Endothelial cell of umbilical vein (primary cell): ENCODE results near the gene APOBEC3F. TPM values are rescaled to one million over a fixed set of nuclear protein-coding genes. Genes with fewer than 3 reads are reported as not detected.

Source experiments
- BruUV-seq: library from RNA; stranded (reverse); fragments of 400-500 nt; replicated peaks from 2 replicates; lab custom pipeline; 2021; lab: Mats Ljungman, UMichigan
- CTCF ChIA-PET: fragments of 300-600, 350-600 bp; sonication (Branson Sonifier 250); formaldehyde crosslinking; loops from one replicate; lab custom pipeline; 2021; ENCODE audit warnings: antibody characterized with exemption, inconsistent platforms; lab: Charles Lee
- POLR2A ChIA-PET: fragments of 300-600, 350-600 bp; sonication (Branson Sonifier 250); formaldehyde crosslinking; loops from one replicate; lab custom pipeline; 2021; ENCODE audit warnings: antibody characterized with exemption, inconsistent platforms; lab: Charles Lee
- DNase-seq: peaks from one replicate; pipeline ENCODE4 v3.0.0-alpha.2; 2011; ENCODE audit warnings: low read depth, low spot score
- FAIRE-seq: peaks from 2 replicates; lab custom pipeline; 2011; peaks lifted over from hg19 to GRCh38; lab: Jason Lieb, UNC
- H2AFZ ChIP-seq: 2 replicates; pipeline ENCODE4 v1.6.0; 2012; ENCODE audit warnings: low read depth, low read length, control low read depth, inconsistent platforms
- H3K27ac ChIP-seq: 2 replicates; pipeline ENCODE4 v1.5.1; 2011; ENCODE audit warnings: low read depth, mild to moderate bottlenecking, control low read depth, low read length, moderate library complexity; ENCODE audit not compliant: insufficient read depth
- H3K27me3 ChIP-seq, 2 experiments: 2 replicates each; pipeline versions ENCODE4 v1.6.0 to v1.6.1; 2011; ENCODE audit warnings: low read length in 2 of 2, mixed read lengths in 1 of 2; ENCODE audit not compliant: control insufficient read depth in 2 of 2, insufficient read depth in 2 of 2
- H3K36me3 ChIP-seq, 2 experiments: 2 replicates in 1 of 2; 3 replicates in 1 of 2; pipeline ENCODE4 v1.5.1; 2011; ENCODE audit warnings: low read length in 2 of 2, mild to moderate bottlenecking in 1 of 2, moderate library complexity in 1 of 2; ENCODE audit not compliant: control insufficient read depth in 2 of 2, insufficient read depth in 2 of 2; ENCODE audit errors: extremely low read depth in 1 of 2
- H3K4me1 ChIP-seq: 3 replicates; pipeline ENCODE4 v1.5.1; 2011; ENCODE audit warnings: mild to moderate bottlenecking, low read length; ENCODE audit not compliant: control insufficient read depth, insufficient read depth; ENCODE audit errors: extremely low read depth
- H3K4me2 ChIP-seq: 2 replicates; pipeline ENCODE4 v1.6.1; 2011; ENCODE audit warnings: low read length, control low read depth, mixed read lengths; ENCODE audit not compliant: insufficient read depth
- H3K4me3 ChIP-seq, 3 experiments: fragments of 200-600 bp in 1 of 3; sonication (generic), shearing (Covaris generic) in 1 of 3; replicated peaks in 1 of 3; 2 replicates each; pipeline ENCODE4 v1.5.1; 2011 to 2016; ENCODE audit warnings: control low read depth in 3 of 3, low read length in 3 of 3, mild to moderate bottlenecking in 2 of 3, inconsistent platforms in 1 of 3, low read depth in 1 of 3, moderate library complexity in 1 of 3; ENCODE audit not compliant: insufficient read depth in 1 of 3
- H3K79me2 ChIP-seq: 2 replicates; pipeline ENCODE4 v1.6.0; 2012; ENCODE audit warnings: low read length, inconsistent platforms; ENCODE audit not compliant: control insufficient read depth, insufficient read depth
- H3K9ac ChIP-seq: replicated peaks from 2 replicates; pipeline ENCODE3; 2011; ENCODE audit warnings: low read length, control low read depth; ENCODE audit not compliant: insufficient read depth; ENCODE audit errors: extremely low read depth
- H3K9me1 ChIP-seq: replicated peaks from 3 replicates; pipeline ENCODE4 v1.6.0; 2011; ENCODE audit warnings: mild to moderate bottlenecking, low read length; ENCODE audit not compliant: control insufficient read depth, insufficient read depth; ENCODE audit errors: extremely low read depth
- H3K9me3 ChIP-seq: replicated peaks from 2 replicates; pipeline ENCODE4 v1.5.1; 2012; ENCODE audit warnings: low read length, inconsistent platforms; ENCODE audit not compliant: control insufficient read depth, insufficient read depth
- H4K20me1 ChIP-seq: replicated peaks from 2 replicates; pipeline ENCODE3; 2011; ENCODE audit warnings: mild to moderate bottlenecking, low read length; ENCODE audit not compliant: control insufficient read depth, insufficient read depth; ENCODE audit errors: extremely low read depth
- CTCF ChIP-seq, 2 donors: IDR thresholded peaks; 1 replicate in 1 of 2; 2 replicates in 1 of 2; pipeline ENCODE4 v1.5.1; 2011; ENCODE audit warnings: low read length in 2 of 2, mild to moderate bottlenecking in 2 of 2, moderate library complexity in 2 of 2, control low read depth in 1 of 2, inconsistent platforms in 1 of 2, low read depth in 1 of 2; ENCODE audit not compliant: insufficient read depth in 1 of 2; ENCODE audit errors: extremely low read depth in 1 of 2
- EZH2 ChIP-seq: IDR thresholded peaks from 2 replicates; pipeline ENCODE4 v1.6.1; 2012; ENCODE audit warnings: borderline replicate concordance, low read depth, mild to moderate bottlenecking, moderate library complexity, low read length, inconsistent platforms; ENCODE audit not compliant: severe bottlenecking
- FOS ChIP-seq: IDR thresholded peaks from 2 replicates; pipeline ENCODE4 v1.6.1; 2011; ENCODE audit warnings: mild to moderate bottlenecking, low read length, moderate library complexity, borderline replicate concordance; ENCODE audit not compliant: insufficient read depth
- GATA2 ChIP-seq: IDR thresholded peaks from 2 replicates; pipeline ENCODE4 v1.7.0; 2011; ENCODE audit warnings: low read depth, mild to moderate bottlenecking, moderate library complexity, mixed read lengths, low read length; ENCODE audit not compliant: insufficient read length, insufficient read depth
- JUN ChIP-seq: IDR thresholded peaks from 2 replicates; pipeline ENCODE4 v1.6.1; 2011; ENCODE audit warnings: borderline replicate concordance, low read depth; ENCODE audit not compliant: insufficient read length, insufficient read depth
- MAX ChIP-seq: IDR thresholded peaks from 2 replicates; pipeline ENCODE4 v1.6.1; 2011; ENCODE audit not compliant: insufficient read depth, insufficient read length
- MYC ChIP-seq: IDR thresholded peaks from one replicate; pipeline ENCODE4 v1.6.1; 2011; ENCODE audit warnings: mild to moderate bottlenecking, low read depth, low read length
- POLR2A ChIP-seq: IDR thresholded peaks from 2 replicates; pipeline ENCODE4 v1.6.1; 2012; ENCODE audit warnings: low read depth, mild to moderate bottlenecking, control low read depth, low read length
- POLR2AphosphoS5 ChIP-seq: IDR thresholded peaks from 2 replicates; pipeline ENCODE4 v1.6.1; 2012; ENCODE audit warnings: low read depth, mild to moderate bottlenecking, control low read depth, low read length, moderate library complexity; ENCODE audit not compliant: insufficient read depth
- dilution Hi-C: fragments of 300-500 bp; cut with MboI; formaldehyde crosslinking; loops from one replicate; pipeline ENCODE4 v1.15.0; 2019; ENCODE audit warnings: low sequenced_read_pairs; ENCODE audit not compliant: extremely low pct_ligation_motif_present
- intact Hi-C: fragments of 100-400 bp; cut with micrococcal nuclease; formaldehyde crosslinking; loops from one replicate; pipeline ENCODE4 v1.10.0; 2022
- polyA plus RNA-seq, 4 experiments: library from polyadenylated mRNA; depleted of rRNA in 3 of 4; stranded (reverse) in 3 of 4; unstranded in 1 of 4; fragments of >200 nt; gene quantifications; 2 replicates each; pipeline versions ENCODE4 v1.2.1 to v1.2.3, GENCODE V29; 2011 to 2012; ENCODE audit warnings: missing spikeins in 1 of 4
- total RNA-seq: library from RNA; stranded (reverse); gene quantifications from 2 replicates; pipeline ENCODE4 v1.2.3, GENCODE V29; 2021

APOBEC3F gene
- total and polyA plus RNA-seq, 2 donors (not counting 3 experiments of a cell fraction or from before 2014, with no cell fraction given) = 10.2 to 11.0 TPM

GRCh38 chr22:39087881-39088684 lies 47.4 kb downstream of the APOBEC3F start:
- POLR2A ChIA-PET = no interaction called here
- Histone ChIP-seq H3K27me3 (peaks cover 0 to 4% of the 10 kb centered on the region in 2 experiments), H4K20me1 (no peaks in the 10 kb centered on the region), H3K4me3 (no peak overlapping the region), H2AFZ (no peak overlapping the region), H3K4me2 (no peak overlapping the region), H3K79me2 (no peaks in the 10 kb centered on the region), H3K4me1 (no peaks in the 10 kb centered on the region), H3K9me3 (no peaks in the 10 kb centered on the region), H3K27ac (no peak overlapping the region), H3K9me1 (no peaks in the 10 kb centered on the region), H3K36me3 (no peaks in the 10 kb centered on the region), H3K9ac (no peak overlapping the region)
- TF ChIP-seq JUN = no peak
- no peak for TF ChIP-seq POLR2AphosphoS5
- no peak for TF ChIP-seq MYC
- no peak for TF ChIP-seq CTCF (IDR thresholded peaks at IDR 0.05; ENCODE audit: extremely low read depth in 1 of 2, insufficient read depth in 1 of 2, low read depth in 1 of 2, low read length in 2 of 2)
- no peak for TF ChIP-seq POLR2A
- TF ChIP-seq MAX = no peak
- TF ChIP-seq EZH2 = no peak
- no peak for TF ChIP-seq GATA2
- no peak for TF ChIP-seq FOS
- dilution Hi-C loops = no loop called here
- CTCF ChIA-PET = no interaction called here
- BruUV-seq = no TSS peak
- FAIRE-seq = no peak
- DNase-seq = no peak
- intact Hi-C loops = no loop called here
